SU-DHL-6 (cell line): ENCODE measurements around the gene CYTH1.

Experiments used
- H2AFZ ChIP-seq: fragments of 200-600 bp; sonication (generic); 2 replicates; pipeline ENCODE4 v1.6.1; 2014; ENCODE audit warnings: low read depth, mild to moderate bottlenecking, moderate library complexity, mixed read lengths, antibody characterized with exemption, low read length; ENCODE audit not compliant: severe bottlenecking
- H3F3A ChIP-seq: fragments of 200-600 bp; shearing (Covaris generic); 2 replicates; pipeline ENCODE4 v1.6.0; 2016; ENCODE audit warnings: antibody characterized with exemption, mild to moderate bottlenecking; ENCODE audit not compliant: insufficient read depth
- H3K27ac ChIP-seq: fragments of 200-600 bp; sonication (generic); 2 replicates; pipeline ENCODE4 v1.5.1; 2016; ENCODE audit warnings: low read depth, mild to moderate bottlenecking, low read length, moderate library complexity, mixed read lengths
- H3K27me3 ChIP-seq: fragments of 200-600 bp; sonication (generic), shearing (Covaris generic); 2 replicates; pipeline ENCODE4 v1.6.0; 2014; ENCODE audit warnings: mild to moderate bottlenecking, low read length
- H3K36me3 ChIP-seq: fragments of 200-600 bp; sonication (generic); 2 replicates; pipeline ENCODE4 v1.6.1; 2014; ENCODE audit warnings: mild to moderate bottlenecking, low read length, mixed read lengths
- H3K4me2 ChIP-seq: fragments of 300-600, 200-600 bp; shearing (Covaris generic), sonication (generic); 2 replicates; pipeline ENCODE4 v1.6.0; 2014; ENCODE audit warnings: low read length, low read depth, mild to moderate bottlenecking; ENCODE audit not compliant: poor library complexity, severe bottlenecking
- H3K4me3 ChIP-seq: fragments of 200-600 bp; sonication (generic); 2 replicates; pipeline ENCODE4 v1.5.1; 2014; ENCODE audit warnings: antibody characterized with exemption, low read length, mild to moderate bottlenecking, mixed read lengths; ENCODE audit not compliant: insufficient read depth, poor library complexity, severe bottlenecking
- H3K79me2 ChIP-seq: fragments of 200-600 bp; sonication (generic); 2 replicates; pipeline ENCODE4 v1.6.1; 2014; ENCODE audit warnings: mild to moderate bottlenecking, low read length, moderate library complexity; ENCODE audit not compliant: insufficient read depth
- H3K9ac ChIP-seq: fragments of 200-600 bp; sonication (generic); 2 replicates; pipeline ENCODE4 v1.7.0; 2014; ENCODE audit warnings: mild to moderate bottlenecking, low read length
- H3K9me2 ChIP-seq: fragments of 200-600 bp; sonication (generic); replicated peaks from 2 replicates; pipeline ENCODE4 v1.6.1; 2014; ENCODE audit warnings: low read length; ENCODE audit not compliant: insufficient read depth
- H3K9me3 ChIP-seq: fragments of 200-600 bp; sonication (generic); 2 replicates; pipeline ENCODE4 v1.6.1; 2014; ENCODE audit warnings: low read length, mixed read lengths; ENCODE audit not compliant: insufficient read depth
- H4K20me1 ChIP-seq: fragments of 200-600 bp; sonication (generic); 2 replicates; pipeline ENCODE4 v1.6.1; 2014; ENCODE audit warnings: low read depth, mild to moderate bottlenecking, antibody characterized with exemption, low read length, moderate library complexity, mixed read lengths
- CTCF ChIP-seq: fragments of 200-600 bp; sonication (generic); IDR thresholded peaks from one replicate; pipeline ENCODE4 v1.5.1; 2017; ENCODE audit warnings: antibody characterized with exemption, mild to moderate bottlenecking, low read length, moderate library complexity; ENCODE audit not compliant: insufficient read depth, poor library complexity, severe bottlenecking
- EZH2phosphoT487 ChIP-seq: fragments of 200-600 bp; sonication (generic), shearing (Covaris generic); conservative IDR thresholded peaks from 2 replicates; pipeline ENCODE4 v1.6.1; 2018; ENCODE audit warnings: mild to moderate bottlenecking, antibody characterized with exemption, low read length, moderate library complexity, mixed read lengths

The CYTH1 gene

DNA sequence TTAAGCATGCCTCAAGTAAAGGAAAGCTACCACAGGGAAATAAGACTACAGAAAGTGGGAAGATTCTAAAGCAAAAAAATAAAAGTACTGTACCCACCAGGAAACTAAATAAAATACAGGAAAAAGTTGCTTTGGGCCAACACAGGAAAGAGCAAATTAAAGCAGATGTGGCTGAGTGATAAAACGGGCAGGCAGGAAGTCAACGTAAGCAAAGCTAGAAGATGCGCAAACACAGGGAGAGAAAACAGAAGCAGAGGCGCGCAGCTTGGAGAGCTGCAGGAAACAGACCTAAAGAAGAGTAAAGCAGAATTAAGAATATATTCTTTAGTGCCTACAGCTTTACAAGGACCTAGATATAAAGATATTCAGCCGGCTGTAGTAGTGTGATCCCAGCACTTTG is 36.9 kb upstream of the CYTH1 start:
- Histone ChIP-seq H3K36me3 (peaks cover 9% of the 10 kb centered on the region; the same call in 1 of the 2 replicates), H3K27ac (no peak overlapping the region)

GRCh38 chr17:78818152-78818846 is 36.2 kb upstream of the CYTH1 start:
- peaks cover 9% of the 10 kb centered on the region; the same call in 1 of the 2 replicates for H3K36me3 ChIP-seq
- H3K27ac ChIP-seq = no peak overlapping the region
- no peaks in the 10 kb centered on the region for H3F3A ChIP-seq
- no peaks in the 10 kb centered on the region for H3K27me3 ChIP-seq
- no peaks in the 10 kb centered on the region for H3K9me2 ChIP-seq
- no peaks in the 10 kb centered on the region for H4K20me1 ChIP-seq
- H3K9me3 ChIP-seq = no peaks in the 10 kb centered on the region
- no peak overlapping the region for H3K4me2 ChIP-seq
- no peak overlapping the region for H2AFZ ChIP-seq
- no peaks in the 10 kb centered on the region for H3K79me2 ChIP-seq
- H3K9ac ChIP-seq = no peak overlapping the region
- H3K4me3 ChIP-seq = no peak overlapping the region
- no peak for TF ChIP-seq CTCF

More for the DNA sequence above, 36.9 kb upstream of the CYTH1 start:
- Histone ChIP-seq H3K4me2 (no peak overlapping the region), H2AFZ (no peak overlapping the region), H3K4me3 (no peak overlapping the region), H3K27me3 (no peaks in the 10 kb centered on the region), H3F3A (no peaks in the 10 kb centered on the region), H4K20me1 (no peaks in the 10 kb centered on the region), H3K9ac (no peak overlapping the region), H3K9me2 (no peaks in the 10 kb centered on the region), H3K79me2 (no peaks in the 10 kb centered on the region), H3K9me3 (no peaks in the 10 kb centered on the region)
- no peak for TF ChIP-seq CTCF
- no peak for TF ChIP-seq EZH2phosphoT487

DNA sequence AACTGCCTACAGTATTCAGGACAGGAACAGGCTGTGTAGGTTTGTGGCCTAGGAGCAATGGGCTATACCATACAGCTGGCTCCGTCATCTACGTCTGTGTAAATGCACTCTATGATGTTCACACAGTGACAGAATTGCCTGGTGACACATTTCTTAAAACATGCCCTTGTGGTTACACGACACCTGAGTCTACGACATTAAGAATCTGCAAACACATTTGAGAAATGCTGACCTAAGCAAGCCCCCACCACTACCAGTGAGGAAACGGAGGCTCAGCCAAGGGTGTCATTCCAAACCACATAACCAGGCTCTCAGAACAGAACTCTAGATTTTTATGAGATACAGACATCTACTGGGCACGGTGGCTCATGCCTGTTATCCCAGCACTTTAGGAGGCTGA is 35.0 kb upstream of the CYTH1 start:
- H2AFZ ChIP-seq = no peak overlapping the region
- H3K36me3 ChIP-seq = peaks cover 9% of the 10 kb centered on the region; the same call in 1 of the 2 replicates
- H3K9me3 ChIP-seq = no peaks in the 10 kb centered on the region
- H3K9me2 ChIP-seq = no peaks in the 10 kb centered on the region
- no peaks in the 10 kb centered on the region for H3K79me2 ChIP-seq
- H4K20me1 ChIP-seq = no peaks in the 10 kb centered on the region
- no peak overlapping the region for H3K27ac ChIP-seq
- no peak overlapping the region for H3K9ac ChIP-seq
- no peak overlapping the region for H3K4me2 ChIP-seq
- no peaks in the 10 kb centered on the region for H3F3A ChIP-seq
- TF ChIP-seq CTCF = no peak
- TF ChIP-seq EZH2phosphoT487 = no peak
- H3K27me3 ChIP-seq = no peaks in the 10 kb centered on the region
- no peak overlapping the region for H3K4me3 ChIP-seq
